Measurements from ENCODE around the gene RIT2.

RIT2 gene

DNA sequence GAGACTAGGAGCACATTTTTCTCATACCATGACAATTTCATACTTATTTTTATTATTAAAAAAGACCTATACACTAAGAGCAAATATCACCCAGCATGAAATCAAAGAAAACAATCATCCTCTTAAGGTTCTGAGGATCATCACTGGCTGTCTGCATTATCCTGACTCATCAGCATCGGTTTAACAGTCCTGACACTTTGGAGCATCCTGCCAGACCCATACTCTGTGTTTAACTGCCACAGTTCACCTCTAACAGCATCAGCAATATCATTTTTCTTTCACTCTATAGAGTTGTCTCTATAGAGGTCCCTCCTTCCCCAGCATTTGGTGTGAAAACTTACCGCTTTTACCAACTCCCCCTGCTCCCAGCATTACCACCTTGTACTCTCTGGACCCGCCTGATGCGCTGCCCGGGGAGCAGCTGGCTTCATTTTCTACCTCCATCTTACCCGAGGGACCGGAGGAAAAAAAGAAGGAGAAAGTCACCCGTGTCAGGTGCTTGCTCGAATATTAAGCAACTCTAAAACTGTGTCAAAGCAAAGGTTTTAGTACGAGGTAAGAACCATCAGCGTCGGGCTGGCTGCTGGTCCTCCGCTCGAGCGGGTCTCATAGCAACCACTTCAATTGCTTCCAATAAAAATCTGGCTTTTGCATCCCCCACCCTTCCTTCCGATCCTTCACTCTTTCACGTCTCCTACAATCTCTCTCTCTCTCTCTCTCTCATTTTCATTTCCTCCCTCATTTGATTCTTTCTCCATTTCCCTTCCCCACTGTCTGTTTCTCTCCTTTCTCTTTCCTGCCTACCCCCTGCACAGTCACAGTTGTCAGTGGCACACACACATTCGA lies at the start of gene RIT2:
RIT2 (minus strand) TSS at position 610 of the 846 bp plus-strand sequence.
- no peak for TF ChIP-seq EP300 (IDR thresholded peaks at IDR 0.05; ENCODE audit: borderline replicate concordance)
- TF ChIP-seq RAD21 (IDR thresholded peaks at IDR 0.05; ENCODE audit: low read depth) = no peak
- no peak for TF ChIP-seq YY1 (IDR thresholded peaks at IDR 0.05; ENCODE audit: low read depth)
- TF ChIP-seq TCF12 (IDR thresholded peaks at IDR 0.05; ENCODE audit: low read depth) = no peak
- TF ChIP-seq FOXM1 (IDR thresholded peaks at IDR 0.05; ENCODE audit: borderline replicate concordance, low read depth) = no peak
- TF ChIP-seq CEBPB (IDR thresholded peaks at IDR 0.05) = no peak

GRCh38 chr18:43161528-43161927 lies 46.0 kb upstream of the RIT2 start:
- no peak for TF ChIP-seq EGR1 (IDR thresholded peaks at IDR 0.05)
- no peak for TF ChIP-seq YY1 (IDR thresholded peaks at IDR 0.05; ENCODE audit: low read depth)
- TF ChIP-seq, protein P1, sequence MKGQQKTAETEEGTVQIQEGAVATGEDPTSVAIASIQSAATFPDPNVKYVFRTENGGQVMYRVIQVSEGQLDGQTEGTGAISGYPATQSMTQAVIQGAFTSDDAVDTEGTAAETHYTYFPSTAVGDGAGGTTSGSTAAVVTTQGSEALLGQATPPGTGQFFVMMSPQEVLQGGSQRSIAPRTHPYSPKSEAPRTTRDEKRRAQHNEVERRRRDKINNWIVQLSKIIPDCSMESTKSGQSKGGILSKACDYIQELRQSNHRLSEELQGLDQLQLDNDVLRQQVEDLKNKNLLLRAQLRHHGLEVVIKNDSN (IDR thresholded peaks at IDR 0.05) = no peak
- no peak for TF ChIP-seq RAD21 (IDR thresholded peaks at IDR 0.05; ENCODE audit: low read depth)
- no peak for TF ChIP-seq REST (IDR thresholded peaks at IDR 0.05; ENCODE audit: low read depth)
- no peak for TF ChIP-seq TCF12 (IDR thresholded peaks at IDR 0.05; ENCODE audit: low read depth)
- TF ChIP-seq EP300 (IDR thresholded peaks at IDR 0.05; ENCODE audit: borderline replicate concordance) = no peak
- no peak for TF ChIP-seq FOXM1 (IDR thresholded peaks at IDR 0.05; ENCODE audit: borderline replicate concordance, low read depth)
- no peak for TF ChIP-seq ZBTB7A (IDR thresholded peaks at IDR 0.05; ENCODE audit: low read depth)
- TF ChIP-seq NFIC (IDR thresholded peaks at IDR 0.05) = no peak
- no peak for TF ChIP-seq CEBPB (IDR thresholded peaks at IDR 0.05)
- TF ChIP-seq TEAD4 (IDR thresholded peaks at IDR 0.05) = no peak

- TF ChIP-seq FOXM1 (IDR thresholded peaks at IDR 0.05; ENCODE audit: borderline replicate concordance, low read depth) (no peak), EGR1 (IDR thresholded peaks at IDR 0.05) (no peak), TAF1 (IDR thresholded peaks at IDR 0.05; ENCODE audit: low read depth) (no peak), RAD21 (IDR thresholded peaks at IDR 0.05; ENCODE audit: low read depth) (no peak), CREB1 (IDR thresholded peaks at IDR 0.05; ENCODE audit: low read depth) (no peak), MAX (IDR thresholded peaks at IDR 0.05) (no peak), REST (IDR thresholded peaks at IDR 0.05; ENCODE audit: low read depth) (no peak), CEBPB (IDR thresholded peaks at IDR 0.05) (no peak), TCF12 (IDR thresholded peaks at IDR 0.05; ENCODE audit: low read depth) (no peak), YY1 (IDR thresholded peaks at IDR 0.05; ENCODE audit: low read depth) (no peak)
- TF ChIP-seq, protein P1 (IDR thresholded peaks at IDR 0.05) = no peak
These were observed 45.0 kb upstream of the RIT2 start for GRCh38 chr18:43160509-43160908.

GRCh38 chr18:43159926-43160325 lies 44.4 kb upstream of the RIT2 start:
- TF ChIP-seq TEAD4 (IDR thresholded peaks at IDR 0.05) (no peak), RAD21 (IDR thresholded peaks at IDR 0.05; ENCODE audit: low read depth) (no peak), TCF12 (IDR thresholded peaks at IDR 0.05; ENCODE audit: low read depth) (no peak), EP300 (IDR thresholded peaks at IDR 0.05; ENCODE audit: borderline replicate concordance) (no peak), MAX (IDR thresholded peaks at IDR 0.05) (no peak), TAF1 (IDR thresholded peaks at IDR 0.05; ENCODE audit: low read depth) (no peak)
- TF ChIP-seq, protein P1 (IDR thresholded peaks at IDR 0.05) = no peak

DNA sequence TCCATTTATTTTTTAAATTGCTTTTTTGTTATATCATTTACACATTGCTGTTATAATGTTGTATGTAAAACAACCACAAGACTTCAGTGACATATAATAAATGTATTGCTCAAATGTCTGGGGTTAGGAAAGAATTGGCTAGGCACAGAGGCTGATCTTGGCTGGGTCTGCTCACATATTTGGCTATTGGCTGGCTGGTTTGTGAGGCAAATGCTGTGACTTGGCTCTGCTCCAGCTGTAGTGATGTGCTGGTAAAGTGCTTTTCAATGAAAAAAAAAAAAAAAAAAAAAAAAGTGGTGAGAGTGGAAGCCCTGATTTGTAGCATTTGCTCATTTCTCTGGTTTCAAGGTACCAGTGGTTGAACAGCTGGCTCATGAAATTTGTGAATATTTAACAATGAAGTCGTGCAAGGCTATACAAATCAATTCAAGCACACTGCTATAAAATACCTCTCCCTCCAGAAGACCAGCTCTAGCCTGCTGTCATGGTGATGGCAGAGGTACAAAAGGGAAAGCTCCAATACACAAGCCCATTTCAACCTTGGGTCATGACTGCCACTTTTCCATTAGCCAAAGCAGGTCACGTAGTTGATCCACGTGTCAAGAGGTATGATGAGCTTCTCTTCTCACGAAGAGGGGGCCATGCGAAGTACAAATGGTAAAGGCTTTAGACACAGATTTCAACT lies 43.7 kb upstream of the RIT2 start:
- TF ChIP-seq FOXM1 (IDR thresholded peaks at IDR 0.05; ENCODE audit: borderline replicate concordance, low read depth) = no peak
- TF ChIP-seq, protein P1 (IDR thresholded peaks at IDR 0.05) = no peak
- TF ChIP-seq TEAD4 (IDR thresholded peaks at IDR 0.05) = no peak
- no peak for TF ChIP-seq YY1 (IDR thresholded peaks at IDR 0.05; ENCODE audit: low read depth)
- no peak for TF ChIP-seq EGR1 (IDR thresholded peaks at IDR 0.05)
- no peak for TF ChIP-seq CEBPB (IDR thresholded peaks at IDR 0.05)
- TF ChIP-seq TCF12 (IDR thresholded peaks at IDR 0.05; ENCODE audit: low read depth) = no peak
- TF ChIP-seq MAX (IDR thresholded peaks at IDR 0.05) = no peak
